Activated T-cell treated with anti-CD3 and anti-CD28 coated beads for 4 hours (primary cell): ENCODE data around the gene CBLL1.

Experiments
- DNase-seq: peaks from one replicate; pipeline ENCODE4 v3.0.0-alpha.2; 2020

CBLL1 gene, protein sequence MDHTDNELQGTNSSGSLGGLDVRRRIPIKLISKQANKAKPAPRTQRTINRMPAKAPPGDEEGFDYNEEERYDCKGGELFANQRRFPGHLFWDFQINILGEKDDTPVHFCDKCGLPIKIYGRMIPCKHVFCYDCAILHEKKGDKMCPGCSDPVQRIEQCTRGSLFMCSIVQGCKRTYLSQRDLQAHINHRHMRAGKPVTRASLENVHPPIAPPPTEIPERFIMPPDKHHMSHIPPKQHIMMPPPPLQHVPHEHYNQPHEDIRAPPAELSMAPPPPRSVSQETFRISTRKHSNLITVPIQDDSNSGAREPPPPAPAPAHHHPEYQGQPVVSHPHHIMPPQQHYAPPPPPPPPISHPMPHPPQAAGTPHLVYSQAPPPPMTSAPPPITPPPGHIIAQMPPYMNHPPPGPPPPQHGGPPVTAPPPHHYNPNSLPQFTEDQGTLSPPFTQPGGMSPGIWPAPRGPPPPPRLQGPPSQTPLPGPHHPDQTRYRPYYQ

GRCh38 chr7:107743567-107744344 is at the start of gene CBLL1:
CBLL1 (plus strand) TSS chr7:107744142; CDS start chr7:107744164, 22 bp downstream.
- peak; percentile 97 for DNase-seq

- DNase-seq: no peak
These were observed 49.6 kb upstream of the CBLL1 start for GRCh38 chr7:107694386-107694785.

DNA sequence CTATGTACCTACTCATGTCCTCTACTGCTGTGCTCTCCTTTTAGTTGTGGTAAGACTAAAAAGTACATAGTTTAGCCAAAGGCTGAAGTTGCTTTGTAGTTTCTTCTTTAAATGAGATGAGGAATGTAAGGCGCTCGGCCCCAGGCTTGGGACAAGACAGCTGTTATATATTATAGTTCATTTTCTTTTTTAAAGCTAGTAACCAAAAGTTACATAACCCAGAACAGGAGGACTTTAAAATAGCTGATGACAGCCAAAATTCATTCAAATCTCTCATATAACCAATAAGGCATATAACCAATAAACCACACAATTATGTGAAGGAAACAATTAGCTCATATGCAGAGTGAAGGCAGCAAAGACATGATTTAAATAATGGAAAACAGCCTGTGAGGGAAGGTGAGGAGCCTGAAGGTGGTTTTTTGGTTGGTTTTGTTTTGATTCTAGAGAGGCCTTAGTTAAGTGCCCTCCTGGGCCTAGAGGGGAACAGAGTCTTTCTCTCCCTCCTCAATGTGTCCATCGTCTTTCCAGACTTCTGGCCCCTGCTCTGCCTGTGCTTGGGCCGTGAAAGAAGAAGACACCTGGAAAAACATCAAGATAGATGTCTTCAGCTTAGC is 47.5 kb upstream of the CBLL1 start:
- no peak for DNase-seq

GRCh38 chr7:107697321-107698049 is 46.5 kb upstream of the CBLL1 start:
- DNase-seq: no peak

DNA sequence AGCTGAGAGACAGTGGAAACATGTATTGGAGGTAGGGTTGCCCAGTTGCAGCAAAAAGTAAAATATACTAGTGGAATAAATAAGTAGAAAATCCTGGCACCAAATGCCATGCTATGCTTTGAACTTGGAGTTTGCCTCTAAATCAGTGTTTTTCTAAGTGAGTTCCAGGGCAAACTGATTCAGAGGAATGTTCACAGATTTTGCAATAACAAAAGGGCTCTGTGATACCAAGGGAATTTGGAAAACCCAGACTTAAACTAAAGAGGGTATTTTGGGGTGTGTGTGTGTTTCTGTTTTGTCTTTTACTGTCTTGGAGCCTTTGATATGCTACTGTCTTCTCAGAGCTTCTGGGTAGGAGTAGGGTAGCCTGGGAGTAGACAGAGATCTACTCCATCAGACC is 43.4 kb upstream of the CBLL1 start:
- no peak for DNase-seq

- no peak for DNase-seq
These were observed 42.8 kb upstream of the CBLL1 start for GRCh38 chr7:107701191-107701590.

DNA sequence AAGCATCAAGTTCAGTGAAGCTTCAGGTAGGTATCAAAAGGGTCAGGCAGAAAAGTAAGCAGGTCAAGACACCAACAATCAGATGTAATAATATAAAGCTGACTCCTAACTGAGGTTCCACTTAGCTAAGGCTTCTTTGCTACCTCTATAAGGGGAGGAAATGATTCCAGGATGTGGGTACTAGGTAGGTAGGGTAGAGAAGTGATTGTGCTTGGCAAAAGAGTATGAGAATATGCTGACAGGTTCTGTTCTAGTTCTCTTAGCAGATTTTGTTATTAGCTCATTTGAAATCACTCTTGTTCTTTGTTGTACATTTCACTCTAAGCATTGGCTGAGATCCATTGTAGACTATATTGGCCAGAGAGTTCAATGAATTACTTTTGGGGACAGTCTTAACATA is 40.7 kb upstream of the CBLL1 start:
- DNase-seq: no peak

GRCh38 chr7:107703872-107704271 is 40.1 kb upstream of the CBLL1 start:
- DNase-seq: no peak

GRCh38 chr7:107708956-107709355 is 35.0 kb upstream of the CBLL1 start:
- DNase-seq: no peak

DNA sequence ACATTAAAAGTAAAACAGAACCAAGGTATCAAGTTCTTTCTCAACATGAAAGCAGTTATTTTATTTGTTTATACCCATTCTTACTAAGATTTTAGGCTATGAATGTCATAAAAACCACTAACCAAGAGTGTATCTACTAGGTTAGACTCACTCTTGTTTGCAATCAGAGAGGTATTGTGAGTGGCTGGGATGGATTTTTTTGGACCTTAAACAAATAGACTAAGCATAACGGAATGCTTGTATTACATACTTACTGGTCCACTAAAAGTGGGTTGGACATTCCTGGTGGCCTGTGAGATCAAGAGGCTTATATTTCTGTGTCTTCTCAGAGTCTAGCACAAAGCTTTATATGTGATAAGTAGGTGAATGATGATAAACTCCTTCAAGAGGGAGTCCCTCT is 32.6 kb upstream of the CBLL1 start:
- DNase-seq: no peak

- no peak for DNase-seq
These were observed 31.9 kb upstream of the CBLL1 start for GRCh38 chr7:107712025-107712424.

GRCh38 chr7:107712896-107713295 is 31.0 kb upstream of the CBLL1 start:
- DNase-seq: no peak

GRCh38 chr7:107715531-107715930 is 28.4 kb upstream of the CBLL1 start:
- DNase-seq: no peak

- no peak for DNase-seq
These were observed 25.3 kb upstream of the CBLL1 start for GRCh38 chr7:107718456-107719193.

DNA sequence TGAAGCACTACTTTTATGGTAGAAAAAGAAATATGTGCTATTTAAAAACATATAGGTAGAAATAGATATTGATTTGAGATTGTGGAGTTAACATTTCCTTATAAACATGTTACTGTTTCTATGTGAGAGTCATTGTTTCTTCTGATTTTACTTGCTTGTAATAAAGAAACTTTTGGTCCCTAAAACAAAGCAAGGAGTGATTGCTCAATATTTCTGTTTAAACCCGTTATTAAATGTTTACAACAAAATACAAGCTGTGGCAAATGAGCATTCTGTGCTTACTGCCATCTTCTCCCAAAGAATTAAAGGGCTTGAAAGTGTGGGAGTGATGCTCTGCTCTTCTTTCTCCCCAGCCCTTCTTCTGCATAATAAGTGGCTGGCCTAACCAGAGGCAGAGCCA is 22.7 kb upstream of the CBLL1 start:
- DNase-seq: no peak

DNA sequence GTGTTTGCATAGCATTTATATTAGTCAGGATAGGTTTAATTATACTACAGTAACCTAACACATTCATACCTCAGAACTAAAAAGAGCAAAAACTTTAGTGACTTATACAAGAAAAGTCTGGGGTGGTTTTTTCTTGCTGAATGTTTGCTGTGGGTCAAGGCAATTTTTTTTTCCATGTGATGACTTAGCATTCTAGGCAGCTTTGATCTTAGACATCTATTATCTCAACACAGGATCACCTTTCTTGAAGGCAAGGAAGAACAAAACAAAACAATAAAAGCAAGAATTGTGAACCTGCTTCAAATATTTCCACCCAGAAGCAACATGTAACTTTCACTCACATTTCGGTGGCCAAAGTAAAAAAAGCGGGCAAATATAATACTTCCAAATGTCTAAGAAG is 20.7 kb upstream of the CBLL1 start:
- DNase-seq: no peak

DNA sequence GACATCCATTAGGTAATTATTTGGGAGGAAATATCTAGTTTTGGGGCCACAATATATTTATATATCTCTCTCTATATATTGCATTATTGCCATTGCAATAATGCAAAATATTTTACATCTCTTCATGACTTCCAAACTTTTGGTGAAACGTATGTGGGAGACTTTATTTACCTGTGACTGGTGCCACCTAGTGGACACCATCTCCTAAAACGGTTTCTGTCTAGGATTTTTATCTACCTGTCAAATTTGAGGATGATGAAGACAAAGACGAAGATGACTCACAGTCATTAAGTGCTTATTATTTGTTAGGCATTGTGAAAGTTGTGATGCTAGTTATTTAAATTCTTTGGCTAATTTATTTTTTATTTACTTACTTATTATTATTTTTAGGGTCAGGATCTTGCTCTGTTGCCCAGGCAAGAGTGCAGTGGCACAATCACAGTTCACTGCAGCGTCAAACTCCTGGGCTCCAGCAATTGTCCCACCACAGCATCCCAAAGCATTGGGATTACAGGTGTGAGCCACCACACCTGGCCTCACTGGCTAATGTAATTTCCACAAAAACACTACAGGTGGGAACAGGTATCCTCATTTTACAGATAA is 18.7 kb upstream of the CBLL1 start:
- DNase-seq: peak; percentile 33

- DNase-seq: no peak
These were observed 17.4 kb upstream of the CBLL1 start for GRCh38 chr7:107726356-107727130.

- no peak for DNase-seq
These were observed 15.7 kb upstream of the CBLL1 start for GRCh38 chr7:107728276-107728675.

GRCh38 chr7:107742678-107743566 is 1.0 kb upstream of the CBLL1 start:
- no peak for DNase-seq
